AG04449 (cell line): ENCODE measurements around the gene ADRA1B.

Source experiments
- CTCF ChIA-PET: fragments of 350-600 bp; formaldehyde crosslinking; extraction: SDS; loops from one replicate; lab custom pipeline; 2021; ENCODE audit warnings: antibody characterized with exemption; lab: Yijun Ruan, JAX
- POLR2A ChIA-PET: fragments of 400-600, 350-600 bp; formaldehyde crosslinking; extraction: SDS; loops from one replicate; lab custom pipeline; 2020; ENCODE audit warnings: antibody characterized with exemption, inconsistent platforms; lab: Yijun Ruan, JAX
- DNase-seq: peaks from one replicate; pipeline ENCODE4 v3.0.0-alpha.2; 2010; ENCODE audit warnings: low read depth, low spot score
- H3K4me3 ChIP-seq: 2 replicates; pipeline ENCODE4 v1.5.1; 2011; ENCODE audit warnings: low read depth, mild to moderate bottlenecking, control low read depth, low read length
- CTCF ChIP-seq: IDR thresholded peaks from one replicate; pipeline ENCODE4 v1.5.1; 2011; ENCODE audit warnings: mild to moderate bottlenecking, moderate library complexity, low read length, control low read depth, inconsistent platforms; ENCODE audit not compliant: insufficient read depth; ENCODE audit errors: missing control alignments

The ADRA1B gene

GRCh38 chr5:159903131-159903530 lies 13.2 kb upstream of the ADRA1B start:
- CTCF ChIA-PET: interaction anchor here (0.9 to 1.3 kb wide), 3 partner anchors 10 to 14 kb away, joined by 3 to 5 read pairs (median 3); partner anchors contain the start of gene ADRA1B
- no peak overlapping the region for H3K4me3 ChIP-seq
- DNase-seq: no peak
- no peak for TF ChIP-seq CTCF
- POLR2A ChIA-PET: no interaction called here

- ChIA-PET POLR2A (no interaction called here), CTCF (no interaction called here)
- H3K4me3 ChIP-seq: no peak overlapping the region
- TF ChIP-seq CTCF: no peak
- DNase-seq: no peak
Observed at GRCh38 chr5:159904874-159905273, 11.4 kb upstream of the ADRA1B start.

- POLR2A ChIA-PET: no interaction called here
- CTCF ChIA-PET: interaction anchor here (1.2 kb wide), 1 partner anchor 9 kb away, joined by 4 read pairs; no protein-coding TSS in a partner anchor
- TF ChIP-seq CTCF: no peak
- H3K4me3 ChIP-seq: no peak overlapping the region
- no peak for DNase-seq
Observed at GRCh38 chr5:159905496-159905895, 10.8 kb upstream of the ADRA1B start.

- DNase-seq: no peak
- TF ChIP-seq CTCF: no peak
- no peak overlapping the region for H3K4me3 ChIP-seq
- POLR2A ChIA-PET: no interaction called here
- CTCF ChIA-PET: interaction anchor here (1.2 to 2.5 kb wide), 2 partner anchors 8 to 10 kb away, joined by 4 to 8 read pairs; partner anchors contain the start of gene ADRA1B
Observed at GRCh38 chr5:159906463-159906862, 9.8 kb upstream of the ADRA1B start.

- POLR2A ChIA-PET: no interaction called here
- TF ChIP-seq CTCF: no peak
- CTCF ChIA-PET: interaction anchor here (1.2 to 2.5 kb wide), 4 partner anchors 9 to 462 kb away, joined by 3 to 8 read pairs (median 5); partner anchors contain the start of gene ADRA1B
- DNase-seq: no peak
- no peak overlapping the region for H3K4me3 ChIP-seq
Observed at GRCh38 chr5:159906943-159907342, 9.3 kb upstream of the ADRA1B start.

GRCh38 chr5:159907689-159908590 lies 8.3 kb upstream of the ADRA1B start:
- POLR2A ChIA-PET: interaction anchor here (0.6 to 1.4 kb wide), 2 partner anchors 26 to 128 kb away, joined by 3 to 6 read pairs; no protein-coding TSS in a partner anchor
- CTCF ChIA-PET: interaction anchor here (0.9 to 2.5 kb wide), 5 partner anchors 8 to 463 kb away, joined by 3 to 8 read pairs (median 4); partner anchors contain the start of gene ADRA1B
- no peak for TF ChIP-seq CTCF
- no peak overlapping the region for H3K4me3 ChIP-seq
- no peak for DNase-seq
